MM.1S (cell line): Measurements from ENCODE around the gene EFNA2.
A peak's percentile ranks its signal among the peaks of the same experiment; 100 is the strongest.

Experiments
- DNase-seq: peaks from one replicate; pipeline ENCODE4 v3.0.0-alpha.2; 2015
- H2AFZ ChIP-seq: fragments of 300-600 bp; sonication (generic); 2 replicates; pipeline ENCODE4 v1.6.0; 2016; ENCODE audit warnings: antibody characterized with exemption, low read length
- H3F3A ChIP-seq: fragments of 300-600 bp; sonication (generic); 2 replicates; pipeline ENCODE4 v1.6.1; 2016; ENCODE audit warnings: mild to moderate bottlenecking, antibody characterized with exemption, low read length, moderate library complexity, mixed read lengths; ENCODE audit not compliant: insufficient read depth
- H3K27ac ChIP-seq: fragments of 300-600 bp; sonication (generic); 2 replicates; pipeline ENCODE4 v1.5.1; 2016; ENCODE audit warnings: mild to moderate bottlenecking, low read length
- H3K27me3 ChIP-seq: fragments of 300-600 bp; sonication (generic); replicated peaks from 2 replicates; pipeline ENCODE4 v1.6.0; 2016; ENCODE audit warnings: low read length; ENCODE audit not compliant: insufficient read depth
- H3K36me3 ChIP-seq: fragments of 300-600 bp; sonication (generic); replicated peaks from 2 replicates; pipeline ENCODE4 v1.6.1; 2016; ENCODE audit warnings: mild to moderate bottlenecking, low read length, mixed read lengths; ENCODE audit not compliant: insufficient read depth
- H3K4me1 ChIP-seq: fragments of 300-600 bp; sonication (generic); 2 replicates; pipeline ENCODE4 v1.6.1; 2016; ENCODE audit warnings: low read length, mixed read lengths
- H3K4me2 ChIP-seq: fragments of 300-600 bp; sonication (generic); 2 replicates; pipeline ENCODE4 v1.6.0; 2016; ENCODE audit warnings: low read depth, low read length
- H3K4me3 ChIP-seq: fragments of 300-600 bp; sonication (generic); 2 replicates; pipeline ENCODE4 v1.5.1; 2016; ENCODE audit warnings: low read length, mixed read lengths
- H3K79me2 ChIP-seq: fragments of 300-600 bp; sonication (generic); 2 replicates; pipeline ENCODE4 v1.6.1; 2016; ENCODE audit warnings: mixed run types, low read length, mixed read lengths
- H3K9ac ChIP-seq: fragments of 300-600 bp; sonication (generic); 2 replicates; pipeline ENCODE4 v1.6.1; 2016; ENCODE audit warnings: low read length, mixed read lengths
- H3K9me2 ChIP-seq: fragments of 300-600 bp; sonication (generic); replicated peaks from 2 replicates; pipeline ENCODE4 v1.6.1; 2016; ENCODE audit warnings: mild to moderate bottlenecking, low read length, mixed read lengths; ENCODE audit not compliant: insufficient read depth
- H3K9me3 ChIP-seq: fragments of 300-600 bp; sonication (generic); replicated peaks from 2 replicates; pipeline ENCODE4 v1.6.1; 2016; ENCODE audit warnings: mild to moderate bottlenecking, low read length, mixed read lengths; ENCODE audit not compliant: insufficient read depth
- H4K20me1 ChIP-seq: fragments of 300-600 bp; sonication (generic); 2 replicates; pipeline ENCODE4 v1.6.1; 2016; ENCODE audit warnings: mild to moderate bottlenecking, low read length, moderate library complexity, mixed read lengths; ENCODE audit not compliant: insufficient read depth
- CTCF ChIP-seq: fragments of 300-600 bp; sonication (generic); IDR thresholded peaks from 2 replicates; pipeline ENCODE4 v1.5.1; 2016; ENCODE audit warnings: antibody characterized with exemption, low read length, mixed read lengths
- EZH2 ChIP-seq: fragments of 300-600 bp; sonication (generic); optimal IDR thresholded peaks from 2 replicates; pipeline ENCODE3; 2017; ENCODE audit warnings: low read depth, mild to moderate bottlenecking, antibody characterized with exemption, low read length, mixed read lengths
- EZH2phosphoT487 ChIP-seq: fragments of 300-600 bp; sonication (generic); IDR thresholded peaks from 2 replicates; pipeline ENCODE4 v1.6.1; 2018; ENCODE audit warnings: antibody characterized with exemption, low read length

Gene EFNA2

GRCh38 chr19:1273263-1274041, 12.2 kb upstream of the EFNA2 start:
- H3K79me2 ChIP-seq: peaks cover 78% of the 10 kb centered on the region
- H3K27me3 ChIP-seq: no peaks in the 10 kb centered on the region
- peaks cover 30% of the 10 kb centered on the region for H3K4me1 ChIP-seq
- H3K36me3 ChIP-seq: peaks cover 37% of the 10 kb centered on the region
- no peak overlapping the region for H3K9ac ChIP-seq
- H3K9me2 ChIP-seq: no peaks in the 10 kb centered on the region
- no peak overlapping the region for H3K4me3 ChIP-seq
- TF ChIP-seq EZH2 (no peak), CTCF (no peak), EZH2phosphoT487 (no peak)
- H3F3A ChIP-seq: peaks cover 57% of the 10 kb centered on the region
- H3K9me3 ChIP-seq: no peaks in the 10 kb centered on the region
- H3K27ac ChIP-seq: no peak overlapping the region
- DNase-seq: no peak
- H4K20me1 ChIP-seq: no peaks in the 10 kb centered on the region
- H2AFZ ChIP-seq: no peak overlapping the region
- no peak overlapping the region for H3K4me2 ChIP-seq

- H3K9me2 ChIP-seq: no peaks in the 10 kb centered on the region
- 0 out of 2 replicates have a peak overlapping the region, but pooled peaks have one; percentile 97 for H3K9ac ChIP-seq
- H3K27me3 ChIP-seq: no peaks in the 10 kb centered on the region
- peaks cover 82% of the 10 kb centered on the region for H3K79me2 ChIP-seq
- H3K4me1 ChIP-seq: peaks cover 26% of the 10 kb centered on the region
- H4K20me1 ChIP-seq: no peaks in the 10 kb centered on the region
- no peak overlapping the region for H2AFZ ChIP-seq
- H3K27ac ChIP-seq: peak overlapping the region; percentile 97; the same call in 1 of the 2 replicates
- peaks cover 37% of the 10 kb centered on the region for H3K36me3 ChIP-seq
- DNase-seq: no peak
- peak overlapping the region; percentile 92 for H3K4me3 ChIP-seq
- peak overlapping the region; percentile 92 for H3K4me2 ChIP-seq
- H3K9me3 ChIP-seq: no peaks in the 10 kb centered on the region
- no peak for TF ChIP-seq CTCF
- H3F3A ChIP-seq: peaks cover 57% of the 10 kb centered on the region
Observed at GRCh38 chr19:1274081-1274851, 11.4 kb upstream of the EFNA2 start.

- TF ChIP-seq CTCF: no peak
- no peak for TF ChIP-seq EZH2
- no peak for TF ChIP-seq EZH2phosphoT487
- H3K9me3 ChIP-seq: no peaks in the 10 kb centered on the region
- H3K27ac ChIP-seq: peak overlapping the region; percentile 97
- H3K79me2 ChIP-seq: peaks cover 77% of the 10 kb centered on the region
- no peaks in the 10 kb centered on the region for H3K27me3 ChIP-seq
- H3K4me2 ChIP-seq: peak overlapping the region; percentile 92
- peak overlapping the region; percentile 92 for H3K4me3 ChIP-seq
- peaks cover 26% of the 10 kb centered on the region for H3K4me1 ChIP-seq
- peaks cover 55% of the 10 kb centered on the region for H3F3A ChIP-seq
- no peak overlapping the region for H2AFZ ChIP-seq
- DNase-seq: no peak
- H3K9ac ChIP-seq: peak overlapping the region; percentile 97
- H4K20me1 ChIP-seq: no peaks in the 10 kb centered on the region
- H3K9me2 ChIP-seq: no peaks in the 10 kb centered on the region
- H3K36me3 ChIP-seq: peaks cover 37% of the 10 kb centered on the region
Observed at GRCh38 chr19:1274852-1275259, 10.8 kb upstream of the EFNA2 start.
